Progenitor cell of endocrine pancreas (in vitro differentiated cells): ENCODE results near the gene METTL3. TPM values are rescaled to one million over a fixed set of nuclear protein-coding genes. Genes with fewer than 3 reads are reported as not detected.

ENCODE experiments used
- DNase-seq: peaks from one replicate; pipeline ENCODE4 v3.0.0; 2021; ENCODE audit warnings: low spot score; ENCODE audit not compliant: unreplicated experiment
- H3K27ac Mint-ChIP-seq: 2 replicates; pipeline ENCODE4 v1.8.0; 2021; ENCODE audit warnings: mild to moderate bottlenecking, moderate library complexity, mixed read lengths
- H3K27me3 Mint-ChIP-seq: 2 replicates; pipeline ENCODE4 v1.8.0; 2021; ENCODE audit warnings: mixed read lengths
- H3K36me3 Mint-ChIP-seq: 2 replicates; pipeline ENCODE4 v1.8.0; 2022; ENCODE audit warnings: mixed read lengths; ENCODE audit not compliant: insufficient read depth
- H3K4me1 Mint-ChIP-seq: 2 replicates; pipeline ENCODE4 v1.8.0; 2021; ENCODE audit warnings: low read depth, mixed read lengths
- H3K4me3 Mint-ChIP-seq: 2 replicates; pipeline ENCODE4 v1.8.0; 2021; ENCODE audit warnings: low read depth, mild to moderate bottlenecking, moderate library complexity, mixed read lengths
- H3K9me3 Mint-ChIP-seq: 2 replicates; pipeline ENCODE4 v1.8.0; 2021; ENCODE audit warnings: low read depth, mixed read lengths
- long read RNA-seq: library from polyadenylated mRNA; unstranded; transcript quantifications from one replicate; pipeline ENCODE4 v2.0.0, GENCODE V29; 2020
- total RNA-seq: library from RNA; stranded (reverse); gene quantifications from 2 replicates; pipeline ENCODE4 v1.2.1, GENCODE V29; 2021
- TF ChIP-seq, protein P1 (sequence below): fragments of 200-600 bp; sonication (generic); IDR thresholded peaks from one replicate; pipeline ENCODE4 v1.5.0; 2021; ENCODE audit warnings: antibody characterized with exemption, mild to moderate bottlenecking; ENCODE audit not compliant: unreplicated experiment

Gene METTL3
- 82.6 and 82.7 TPM in 2 replicates for total RNA-seq
- long read RNA-seq, transcript METTL3-201 (11 exons, 2,015 nt): major isoform, 225 of 563 reads
- long read RNA-seq, transcript METTL3-206 (10 exons, 2,030 nt): minor isoform, 5 of 563 reads
- long read RNA-seq, transcript METTL3-210 (9 exons, 2,124 nt): minor isoform, 7 of 563 reads
- long read RNA-seq, transcript METTL3-207 (3 exons, 1,553 nt): minor isoform, 47 of 563 reads
- long read RNA-seq, partial matches to known transcripts: 19 of 563 reads
- long read RNA-seq, other reads (novel, unspliced or antisense): 257 of 563 reads

GRCh38 chr14:21510735-21511657, at the start of gene METTL3:
TSS of gene METTL3 (minus strand) at chr14:21511340. CDS start at chr14:21511223, 117 bp downstream.
- H3K9me3 Mint-ChIP-seq: no peaks in the 10 kb centered on the region
- no peaks in the 10 kb centered on the region for H3K27me3 Mint-ChIP-seq
- H3K36me3 Mint-ChIP-seq: peaks cover 10% of the 10 kb centered on the region
- peak within 1 kb of the TSS; percentile 98 for H3K4me3 Mint-ChIP-seq
- TF ChIP-seq, protein P1, sequence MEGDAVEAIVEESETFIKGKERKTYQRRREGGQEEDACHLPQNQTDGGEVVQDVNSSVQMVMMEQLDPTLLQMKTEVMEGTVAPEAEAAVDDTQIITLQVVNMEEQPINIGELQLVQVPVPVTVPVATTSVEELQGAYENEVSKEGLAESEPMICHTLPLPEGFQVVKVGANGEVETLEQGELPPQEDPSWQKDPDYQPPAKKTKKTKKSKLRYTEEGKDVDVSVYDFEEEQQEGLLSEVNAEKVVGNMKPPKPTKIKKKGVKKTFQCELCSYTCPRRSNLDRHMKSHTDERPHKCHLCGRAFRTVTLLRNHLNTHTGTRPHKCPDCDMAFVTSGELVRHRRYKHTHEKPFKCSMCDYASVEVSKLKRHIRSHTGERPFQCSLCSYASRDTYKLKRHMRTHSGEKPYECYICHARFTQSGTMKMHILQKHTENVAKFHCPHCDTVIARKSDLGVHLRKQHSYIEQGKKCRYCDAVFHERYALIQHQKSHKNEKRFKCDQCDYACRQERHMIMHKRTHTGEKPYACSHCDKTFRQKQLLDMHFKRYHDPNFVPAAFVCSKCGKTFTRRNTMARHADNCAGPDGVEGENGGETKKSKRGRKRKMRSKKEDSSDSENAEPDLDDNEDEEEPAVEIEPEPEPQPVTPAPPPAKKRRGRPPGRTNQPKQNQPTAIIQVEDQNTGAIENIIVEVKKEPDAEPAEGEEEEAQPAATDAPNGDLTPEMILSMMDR: no peak
- H3K27ac Mint-ChIP-seq: peak within 1 kb of the TSS; percentile 98
- H3K4me1 Mint-ChIP-seq: peaks cover 28% of the 10 kb centered on the region
- DNase-seq: peak; percentile 79

- no peaks in the 10 kb centered on the region for H3K9me3 Mint-ChIP-seq
- no peak overlapping the region for H3K4me3 Mint-ChIP-seq
- TF ChIP-seq, protein P1: no peak
- no peaks in the 10 kb centered on the region for H3K36me3 Mint-ChIP-seq
- H3K4me1 Mint-ChIP-seq: peaks cover 18% of the 10 kb centered on the region
- no peak for DNase-seq
- H3K27ac Mint-ChIP-seq: peak overlapping the region; percentile 92
- H3K27me3 Mint-ChIP-seq: no peaks in the 10 kb centered on the region
Measured at GRCh38 chr14:21558703-21559170, 47.6 kb upstream of the METTL3 start.

- DNase-seq: peak; percentile 77
- TF ChIP-seq, protein P1: peak; percentile 76
- peaks cover 18% of the 10 kb centered on the region for H3K4me1 Mint-ChIP-seq
Measured at GRCh38 chr14:21557084-21557901, 46.2 kb upstream of the METTL3 start.

GRCh38 chr14:21556378-21557083, 45.4 kb upstream of the METTL3 start:
- no peaks in the 10 kb centered on the region for H3K9me3 Mint-ChIP-seq
- peak overlapping the region; percentile 94 for H3K27ac Mint-ChIP-seq
- H3K4me1 Mint-ChIP-seq: peaks cover 18% of the 10 kb centered on the region
- no peak for DNase-seq
- no peak overlapping the region for H3K4me3 Mint-ChIP-seq
- TF ChIP-seq, protein P1: no peak
- no peaks in the 10 kb centered on the region for H3K27me3 Mint-ChIP-seq
- no peaks in the 10 kb centered on the region for H3K36me3 Mint-ChIP-seq

More at GRCh38 chr14:21557084-21557901, 46.2 kb upstream of the METTL3 start:
- Mint-ChIP-seq H3K36me3 (no peaks in the 10 kb centered on the region), H3K4me3 (peak overlapping the region; percentile 51), H3K9me3 (no peaks in the 10 kb centered on the region), H3K27ac (peak overlapping the region; percentile 94), H3K27me3 (no peaks in the 10 kb centered on the region)
